NT2/D1 (cell line): ENCODE measurements around the gene SND1.

Experiments used
- YY1 ChIP-seq: IDR thresholded peaks from 2 replicates; pipeline ENCODE4 v1.6.1; 2011; ENCODE audit not compliant: insufficient read length, insufficient read depth
- ZNF274 ChIP-seq: IDR thresholded peaks from 2 replicates; pipeline ENCODE4 v1.6.1; 2011; ENCODE audit warnings: mild to moderate bottlenecking, low read depth, low read length

DNA sequence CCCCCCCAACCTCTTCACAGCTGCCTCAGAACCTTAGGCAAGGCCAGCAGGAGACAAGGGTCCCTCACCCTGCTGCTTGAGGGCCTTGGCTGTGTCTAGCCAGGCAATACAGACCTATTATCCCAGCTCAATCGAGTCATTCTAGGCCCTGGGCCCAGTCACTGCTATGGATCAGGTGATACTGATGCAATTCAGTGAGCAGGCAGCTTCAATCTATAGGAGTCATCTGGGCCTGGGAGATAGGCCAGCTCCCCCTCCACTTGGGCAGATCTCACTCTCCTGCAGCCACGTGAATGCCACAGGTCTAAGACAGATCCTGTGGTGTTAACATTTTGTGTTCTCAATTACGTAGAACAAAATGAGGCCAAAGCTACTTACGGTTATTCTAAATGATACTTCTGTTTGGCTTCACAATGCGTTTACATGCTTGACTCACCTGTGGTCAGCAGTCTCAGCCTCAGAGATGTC lies 447.2 kb downstream of the SND1 start:
- TF ChIP-seq ZNF274 = no peak
- TF ChIP-seq YY1 = no peak
